Stimulated activated naive CD4-positive, alpha-beta T cell treated with Interleukin-2 at 50 U/mL for 16 hours (primary cell): ENCODE measurements around the gene SMYD4.
"Not testable (repeated sequence)": the region's sequence is repeated elsewhere in the genome, so short reads cannot be mapped to it uniquely, and the experiment has no call there.

ENCODE experiments used
- DNase-seq: peaks from one replicate; lab custom pipeline; 2025; lab: John Stamatoyannopoulos, UW

The SMYD4 gene

DNA sequence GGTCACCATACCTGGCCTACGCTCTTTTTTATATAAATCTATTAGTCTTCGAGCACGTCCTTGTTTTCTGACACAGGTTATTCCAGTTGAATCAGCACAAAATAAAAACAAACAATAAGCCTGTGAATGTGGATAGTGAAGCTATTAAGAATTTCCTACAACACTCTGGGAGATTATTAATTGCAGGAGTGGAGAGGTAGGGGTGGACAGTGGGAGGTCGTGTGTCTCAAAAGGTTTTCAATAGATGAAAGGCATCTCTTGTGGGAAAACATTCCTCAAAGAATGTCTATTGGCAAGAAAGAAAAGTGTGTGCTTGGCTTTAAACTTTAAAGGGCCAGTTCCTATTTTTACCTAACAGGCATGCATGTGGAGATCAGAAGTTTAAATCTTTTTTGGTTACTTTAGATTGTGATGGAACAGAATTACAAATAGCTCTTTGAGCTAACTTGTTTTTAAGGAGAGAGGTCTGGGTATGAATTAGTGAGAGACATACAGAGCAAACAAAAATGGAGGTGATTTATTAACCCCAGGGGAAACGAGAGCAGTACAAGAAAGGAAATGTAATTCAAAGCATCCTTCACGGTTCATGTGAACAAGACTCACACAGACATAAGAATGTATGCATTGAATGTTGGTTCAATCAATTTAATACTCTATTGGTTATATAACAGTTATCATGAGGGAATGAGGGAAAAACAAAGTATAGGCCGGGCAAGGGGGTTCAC is 9.0 kb downstream of the SMYD4 start:
- DNase-seq = no peak

DNA sequence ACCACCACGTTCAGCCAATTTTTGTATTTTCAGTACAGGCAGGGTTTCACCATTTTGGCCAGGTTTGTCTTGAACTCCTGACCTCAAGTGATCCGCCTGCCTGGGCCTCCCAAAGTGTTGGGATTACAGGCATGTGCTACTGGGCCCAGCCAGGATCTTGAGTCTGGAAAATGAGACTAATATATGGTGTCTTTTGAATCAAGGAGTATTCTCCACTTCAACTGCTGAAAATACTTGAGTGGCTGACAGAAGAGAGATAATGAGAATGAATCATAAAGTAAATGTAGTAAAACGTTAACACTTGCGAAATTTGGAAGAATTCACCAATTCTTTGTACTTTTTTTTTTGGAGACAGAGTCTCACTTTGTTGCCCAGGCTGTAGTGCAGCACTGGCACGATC is 16.6 kb downstream of the SMYD4 start:
- DNase-seq = no peak

DNA sequence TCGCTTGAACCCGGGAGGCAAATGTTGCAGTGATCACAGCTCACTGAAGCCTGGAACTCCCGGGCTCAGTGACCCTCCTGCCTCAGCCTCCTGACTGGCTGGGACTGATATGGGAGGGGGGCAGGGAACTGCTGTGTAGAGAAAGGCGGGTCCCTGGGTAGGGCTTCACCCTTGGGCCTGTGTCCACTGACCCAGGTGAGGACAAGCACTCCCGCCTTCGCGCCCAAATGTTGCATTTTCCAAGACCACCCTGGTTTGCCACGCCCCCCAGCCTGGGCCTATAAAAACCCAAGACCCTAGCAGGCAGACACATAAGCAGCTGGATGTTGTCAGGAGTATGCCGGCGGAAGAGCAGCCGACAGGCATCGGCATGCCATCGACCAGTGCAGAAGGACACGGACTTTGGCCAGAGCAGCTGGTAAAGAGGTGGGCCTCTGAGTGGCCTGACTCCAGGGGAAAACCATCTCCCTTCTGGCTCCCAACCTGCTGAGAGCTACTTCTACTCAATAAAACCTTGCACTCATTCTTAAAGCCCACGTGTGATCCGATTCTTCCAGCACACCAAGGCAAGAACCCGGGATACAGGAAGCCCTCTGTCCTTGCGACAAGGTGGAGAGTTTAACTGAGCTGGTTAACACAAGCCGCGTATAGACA is 19.1 kb downstream of the SMYD4 start:
- no peak for DNase-seq

DNA sequence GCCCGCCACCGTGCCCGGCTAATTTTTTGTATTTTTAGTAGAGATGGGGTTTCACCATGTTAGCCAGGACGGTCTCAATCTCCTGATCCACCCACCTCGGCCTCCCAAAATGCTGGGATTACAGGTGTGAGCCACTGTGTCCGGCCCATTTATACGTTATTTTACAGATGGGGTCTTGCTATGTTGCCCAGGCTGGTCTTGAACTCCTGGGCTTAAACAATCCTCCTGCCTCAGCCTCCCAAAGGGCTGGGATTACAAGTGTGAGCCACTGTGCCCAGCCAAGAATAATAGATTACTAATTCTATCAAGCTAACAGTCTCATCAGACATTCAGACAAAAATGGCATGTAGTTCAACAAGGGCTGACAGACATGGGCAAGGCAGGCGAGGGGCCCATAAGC is 19.9 kb downstream of the SMYD4 start:
- not testable (repeated sequence) for DNase-seq

DNA sequence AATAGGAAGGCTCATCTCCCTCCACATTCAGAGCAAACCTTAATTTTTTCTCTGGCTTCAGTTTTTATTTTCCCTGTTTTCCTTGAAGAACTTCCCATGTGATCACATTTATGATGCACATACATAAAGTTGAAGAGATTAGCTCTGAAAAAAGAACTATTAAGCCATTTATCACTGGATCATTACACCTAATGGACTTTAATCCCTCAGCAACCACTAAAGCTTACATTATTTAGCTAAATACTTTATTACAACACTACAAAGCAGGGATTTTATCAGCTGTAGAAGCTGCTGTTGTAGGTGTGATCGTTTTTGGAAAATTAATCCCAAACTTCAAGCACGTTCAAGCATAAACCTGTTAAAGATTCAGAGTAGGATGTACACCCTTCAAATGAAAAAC is 21.1 kb downstream of the SMYD4 start:
- DNase-seq = no peak

DNA sequence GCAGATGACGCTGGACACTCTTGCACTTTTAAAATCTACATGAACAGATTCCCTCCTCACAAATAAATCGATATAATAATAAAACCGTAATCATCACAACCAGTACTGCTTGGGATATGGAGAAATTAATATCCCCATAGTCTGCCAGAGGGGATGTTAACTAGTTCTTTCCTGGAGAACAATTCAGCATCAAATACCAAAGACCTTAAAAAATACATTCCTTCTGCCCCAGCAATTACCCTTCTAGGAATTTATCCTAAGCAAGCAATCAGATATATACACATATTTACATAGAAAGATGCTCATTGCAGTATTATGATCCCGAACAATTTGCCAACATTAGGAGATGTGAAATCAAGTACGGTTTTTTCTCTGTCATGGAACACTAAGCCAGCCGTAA is 21.8 kb downstream of the SMYD4 start:
- no peak for DNase-seq

DNA sequence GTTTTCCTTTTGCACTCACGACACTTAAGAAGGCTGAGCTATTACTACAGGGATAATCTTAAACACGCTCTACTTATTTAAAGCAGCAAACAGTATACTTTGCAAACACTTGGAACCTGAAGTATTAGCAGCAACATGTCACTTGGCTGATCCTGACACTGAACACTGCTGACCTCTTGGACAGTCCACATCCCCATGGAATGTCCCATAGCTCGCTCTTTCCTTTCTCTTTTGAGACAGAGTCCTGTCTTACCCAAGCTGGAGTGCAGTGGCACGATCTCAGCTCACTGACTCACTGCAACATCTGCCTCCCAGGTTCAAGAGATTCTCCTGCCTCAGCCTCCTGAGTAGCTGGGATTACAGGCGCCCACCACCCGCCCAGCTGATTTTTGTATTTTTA is 26.4 kb downstream of the SMYD4 start:
- DNase-seq = no peak

DNA sequence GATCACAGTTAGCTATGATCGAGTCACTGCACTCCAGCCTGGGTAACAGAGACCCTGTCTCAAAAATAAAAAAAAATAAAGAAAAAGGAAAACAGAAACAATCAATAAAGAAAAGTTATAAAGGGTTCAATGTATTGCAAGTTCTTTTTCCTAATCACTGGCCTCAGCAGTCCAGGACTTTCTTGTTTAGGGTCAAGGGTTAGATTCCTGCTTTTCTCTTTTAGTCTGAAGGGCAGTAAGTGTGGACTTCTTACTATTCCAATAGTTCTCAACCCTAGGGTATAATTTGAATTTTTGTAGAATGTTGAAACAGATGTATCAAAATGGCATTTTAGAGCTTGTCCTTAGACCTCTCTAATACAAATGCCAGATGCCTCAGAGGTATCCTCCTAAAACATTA is 27.3 kb downstream of the SMYD4 start:
- no peak for DNase-seq

DNA sequence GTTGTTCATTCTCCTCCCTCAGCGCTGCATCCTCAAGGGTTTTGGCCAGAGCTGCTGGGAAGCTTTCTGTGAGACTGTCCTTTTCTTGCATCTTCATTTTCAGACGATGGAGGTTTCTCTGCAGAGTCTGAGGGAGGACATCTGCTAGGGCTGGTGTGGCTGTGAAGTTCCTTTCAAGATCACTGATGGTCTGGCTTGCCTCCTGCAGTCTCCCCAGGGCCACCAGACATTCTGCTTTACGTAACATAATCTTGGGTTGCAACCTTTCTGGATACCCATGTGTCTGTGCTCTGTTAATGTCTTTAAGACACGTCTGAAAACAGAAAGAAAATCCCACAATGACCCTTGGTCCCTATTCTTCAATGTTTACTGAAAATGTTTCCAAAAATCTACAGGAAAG is 29.0 kb downstream of the SMYD4 start:
- no peak for DNase-seq

DNA sequence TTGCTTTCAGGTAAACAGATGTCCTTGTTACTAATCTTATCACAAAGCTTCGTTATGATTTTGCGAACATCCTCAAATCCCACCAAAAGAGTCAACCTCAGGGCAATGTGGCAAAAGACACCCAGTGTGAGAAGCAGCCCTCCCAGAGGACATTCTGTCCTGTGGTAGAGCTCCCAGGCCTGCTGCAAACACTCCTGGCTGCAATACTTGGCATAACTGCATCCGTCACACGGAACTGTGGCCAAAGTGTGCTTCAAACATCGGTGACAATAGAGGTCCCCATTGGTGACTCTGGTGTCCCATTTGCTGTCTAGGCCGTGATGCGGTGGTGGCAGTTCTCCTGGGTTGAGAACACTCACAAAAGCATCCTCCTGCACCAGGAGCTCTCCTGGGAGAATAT is 29.5 kb downstream of the SMYD4 start:
- DNase-seq = no peak

DNA sequence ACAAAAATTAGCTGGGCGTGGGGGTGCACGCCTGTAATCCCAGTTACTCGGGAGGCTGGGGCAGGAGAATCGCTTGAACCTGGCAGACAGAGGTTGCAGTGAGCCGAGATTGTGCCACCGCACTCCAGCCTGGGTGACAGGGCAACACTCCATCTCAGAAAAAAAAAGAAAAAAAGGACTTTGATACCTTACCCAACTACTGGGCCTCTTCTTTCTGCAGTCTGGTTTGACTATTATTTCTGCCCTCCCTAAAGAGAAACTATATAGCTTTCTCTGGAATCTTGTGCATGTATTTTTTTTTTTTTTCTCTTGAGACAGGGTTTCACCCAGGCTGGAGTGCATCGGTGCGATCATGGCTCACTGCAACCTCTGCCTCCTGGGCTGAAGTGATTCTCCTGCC is 31.9 kb downstream of the SMYD4 start:
- DNase-seq = not testable (repeated sequence)

DNA sequence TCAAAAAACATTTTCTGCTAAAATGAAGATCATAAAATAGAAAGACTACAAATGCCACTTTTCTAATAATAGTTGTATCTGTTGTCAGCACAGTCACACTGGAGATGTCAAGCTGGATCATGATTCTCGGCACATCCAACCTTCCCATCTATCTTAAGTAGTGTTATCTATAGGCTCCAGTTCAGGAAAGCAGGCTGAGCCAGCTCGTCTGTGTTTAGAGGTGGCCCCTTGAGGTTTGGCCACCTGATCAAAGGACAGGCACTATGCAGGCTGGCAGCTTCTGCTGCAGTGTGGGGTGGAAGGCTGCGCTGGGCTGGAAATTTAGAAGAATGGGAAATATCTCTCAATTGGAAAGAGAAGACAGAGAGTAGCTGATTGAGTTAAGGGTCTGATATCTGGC is 32.4 kb downstream of the SMYD4 start:
- no peak for DNase-seq

DNA sequence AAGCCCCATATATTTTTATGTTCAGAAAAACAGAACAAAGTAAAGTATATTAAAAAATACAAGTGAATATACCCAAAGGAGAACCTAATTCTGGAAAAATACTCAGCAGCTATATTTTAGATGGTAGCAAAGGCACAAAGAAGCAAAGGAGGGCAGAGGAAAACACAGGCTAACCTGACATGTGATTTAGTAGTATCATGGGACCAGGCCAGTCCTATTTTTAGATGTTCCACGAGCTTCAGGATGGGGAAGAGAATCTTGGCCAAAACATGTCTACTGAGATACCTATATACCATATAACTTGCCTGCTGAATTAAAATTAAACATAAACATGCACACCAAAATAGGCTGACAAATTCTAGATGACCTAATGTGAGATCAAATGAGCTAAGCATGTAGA is 32.9 kb downstream of the SMYD4 start:
- no peak for DNase-seq

DNA sequence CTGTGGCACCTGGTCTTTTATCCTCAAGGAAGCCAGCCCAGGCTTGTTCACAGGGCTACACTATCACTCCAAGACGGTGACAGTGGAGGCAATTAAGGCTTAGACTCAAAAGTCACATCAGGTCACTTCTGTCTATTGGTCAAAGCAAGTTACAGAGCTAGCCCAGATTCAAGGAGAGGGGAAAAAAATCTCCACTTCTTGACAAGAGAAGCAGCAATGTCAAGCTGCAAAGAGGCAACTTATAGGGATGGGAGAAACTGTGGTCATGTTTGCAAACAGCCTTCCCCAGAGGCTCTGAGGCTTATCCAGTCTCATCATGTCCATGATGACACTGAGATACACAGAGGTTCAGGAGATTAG is 36.3 kb downstream of the SMYD4 start:
- no peak for DNase-seq

DNA sequence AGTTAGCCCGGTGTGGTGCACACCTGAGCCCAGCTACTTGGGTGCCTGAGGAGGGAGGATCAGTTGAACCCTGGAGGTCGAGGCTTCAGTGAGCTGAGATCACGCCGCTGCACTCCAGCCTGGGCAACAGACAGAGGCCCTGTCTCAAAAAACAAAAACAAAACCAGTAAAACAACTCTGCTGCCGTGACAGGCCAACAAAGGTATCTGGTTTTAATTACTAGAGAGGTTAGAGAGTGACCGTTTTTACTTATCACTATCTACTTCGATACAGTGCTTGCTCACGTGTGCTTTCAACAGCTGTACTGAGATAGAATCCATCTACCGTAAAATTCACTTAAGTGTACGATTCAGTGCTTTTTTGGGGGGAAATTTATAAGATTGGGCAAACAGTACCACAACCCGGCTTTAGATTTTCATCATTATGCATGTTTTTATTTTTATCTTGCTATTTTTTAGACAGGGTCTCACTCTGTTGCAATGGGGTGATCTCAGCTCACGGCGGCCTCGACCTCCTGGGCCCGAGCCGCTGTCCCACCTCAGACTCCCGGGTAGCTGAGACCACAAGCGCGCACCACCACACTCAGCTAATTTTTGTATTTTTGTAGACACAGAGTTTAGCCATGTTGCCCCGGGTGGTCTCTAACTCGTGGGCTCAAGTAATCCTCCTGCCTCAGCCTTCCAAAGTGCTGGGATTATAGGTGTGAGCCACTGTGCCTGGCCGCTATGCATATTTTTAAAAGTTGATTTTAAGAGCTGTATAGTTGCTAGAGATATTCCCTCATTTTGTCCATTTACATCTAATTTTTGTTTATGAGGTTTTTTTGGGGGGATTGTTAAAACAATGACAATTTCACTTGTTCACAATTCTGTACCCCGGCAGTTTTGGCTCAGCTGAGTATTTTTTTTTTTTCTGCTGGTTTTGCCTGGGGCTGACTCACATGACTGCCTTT is 36.9 kb downstream of the SMYD4 start:
- DNase-seq = no peak

DNA sequence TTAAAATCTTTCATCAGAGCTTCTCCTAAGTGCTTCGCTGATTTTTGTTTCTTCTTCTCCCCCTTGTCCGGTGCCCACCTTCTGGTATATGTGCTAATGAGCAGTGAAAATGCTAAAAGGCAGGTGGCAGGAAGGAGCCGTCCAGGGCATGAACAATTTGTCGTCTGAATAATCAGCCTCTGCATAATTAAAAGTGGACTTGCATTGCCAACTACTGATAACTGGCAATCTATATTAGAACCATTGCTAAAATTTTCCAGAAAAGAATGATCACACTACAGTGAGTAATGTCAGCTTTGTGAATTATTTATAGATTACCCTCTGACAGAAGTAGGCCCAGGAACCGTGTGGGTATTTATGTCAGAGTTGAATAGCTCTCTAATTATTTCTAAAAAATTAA is 39.8 kb downstream of the SMYD4 start:
- no peak for DNase-seq

DNA sequence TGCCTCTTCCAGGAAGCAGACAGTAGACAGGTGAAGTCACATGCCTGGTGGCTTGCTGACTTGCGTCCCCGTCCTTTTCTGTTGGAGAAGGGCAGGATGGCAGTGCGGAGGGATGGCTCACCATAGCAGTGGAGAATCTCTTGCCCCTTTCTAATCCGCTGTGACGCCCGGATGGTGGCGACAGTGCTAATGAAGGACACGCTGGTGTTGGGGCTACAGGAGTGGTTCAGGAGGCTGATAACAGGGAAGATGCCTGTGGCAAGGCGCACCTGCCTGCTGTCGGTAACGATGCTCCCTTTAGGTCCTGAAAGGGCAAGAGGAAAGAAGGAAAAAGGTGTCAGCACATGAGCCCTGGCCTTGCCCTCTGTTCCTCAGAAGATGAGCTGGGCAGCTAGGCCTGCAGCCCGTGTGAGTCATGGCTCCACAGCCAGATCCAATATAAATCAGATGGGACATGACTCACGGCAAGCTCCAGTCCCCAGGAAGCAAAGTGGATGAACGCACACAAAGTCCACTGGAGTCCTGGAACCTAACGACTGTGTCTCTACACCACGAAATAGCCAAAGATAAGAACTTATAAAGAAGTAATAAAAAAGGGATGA is 42.3 kb downstream of the SMYD4 start:
- no peak for DNase-seq

DNA sequence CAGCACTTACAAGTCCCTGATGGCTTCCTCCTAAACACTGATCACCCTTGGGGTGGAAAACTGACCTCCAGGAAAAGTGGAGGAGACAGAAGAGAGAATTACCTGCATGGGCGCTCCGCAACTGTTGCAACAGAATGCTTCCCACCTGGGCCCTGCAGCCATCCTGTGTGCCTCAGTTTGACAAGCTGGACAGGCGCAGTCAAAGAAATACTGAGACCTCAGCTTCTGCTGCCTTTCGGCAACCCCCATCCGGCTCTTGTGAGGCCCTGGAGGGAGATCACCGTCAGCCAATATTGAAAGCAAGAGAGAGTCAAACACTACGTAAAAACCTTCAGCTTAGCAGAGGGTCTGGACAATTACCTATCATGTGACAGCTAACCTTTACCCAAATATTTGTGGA is 43.0 kb downstream of the SMYD4 start:
- DNase-seq = no peak

DNA sequence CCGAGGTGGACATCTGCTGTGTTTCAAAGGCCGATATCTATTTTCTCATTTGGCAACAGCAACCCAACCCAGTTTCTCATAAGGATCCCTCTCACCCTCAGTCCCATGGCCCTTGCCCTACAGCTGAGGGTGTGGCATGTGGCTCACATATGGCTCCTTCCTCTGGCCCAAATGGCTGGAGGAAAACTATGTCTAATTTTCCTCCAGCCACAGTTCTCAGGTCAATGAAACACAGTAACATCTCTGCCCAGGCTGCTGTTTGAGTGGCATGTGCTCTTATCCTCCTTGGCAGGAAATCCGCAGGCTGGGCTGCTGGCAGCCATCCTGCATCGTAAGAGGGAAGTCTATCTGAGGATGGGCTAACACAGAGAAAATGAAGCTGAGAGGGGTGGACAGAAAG is 43.8 kb downstream of the SMYD4 start:
- DNase-seq = no peak

DNA sequence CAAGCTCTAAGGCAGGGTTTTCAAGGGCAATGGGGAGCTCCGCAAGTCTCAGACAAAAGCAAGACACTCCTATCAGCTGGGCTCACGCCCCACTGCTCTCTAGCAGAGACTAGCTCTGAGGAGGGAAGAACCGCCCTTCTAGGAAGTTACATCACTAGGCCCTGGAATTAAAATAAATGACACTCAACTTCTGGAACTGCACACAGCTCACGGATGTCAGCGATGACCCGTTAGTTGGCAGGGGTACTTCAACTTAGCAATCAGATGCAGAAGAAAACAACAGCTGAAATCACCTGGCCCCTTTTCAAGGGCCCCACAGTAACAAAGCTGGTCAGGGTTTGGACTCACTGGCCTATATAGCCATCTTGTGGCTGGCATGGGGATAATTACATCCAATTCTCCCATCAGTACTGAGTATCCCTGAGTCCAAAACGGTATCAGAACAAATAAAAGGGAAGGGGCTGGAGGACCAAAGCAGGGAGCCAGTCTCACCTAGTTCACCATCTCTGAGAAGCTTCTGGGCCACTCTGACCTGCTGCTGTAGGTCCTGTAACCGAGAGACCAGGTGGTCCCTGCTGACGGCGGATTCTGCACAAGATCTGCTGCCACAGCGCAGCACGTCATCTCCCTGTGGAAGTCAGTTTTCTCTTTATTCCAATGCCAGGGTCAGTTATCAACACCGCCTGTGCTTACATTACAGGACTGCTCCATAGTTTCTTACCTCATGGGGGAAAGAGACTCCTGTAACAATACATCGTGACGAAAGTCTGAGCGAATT is 45.7 kb downstream of the SMYD4 start:
- DNase-seq = no peak

DNA sequence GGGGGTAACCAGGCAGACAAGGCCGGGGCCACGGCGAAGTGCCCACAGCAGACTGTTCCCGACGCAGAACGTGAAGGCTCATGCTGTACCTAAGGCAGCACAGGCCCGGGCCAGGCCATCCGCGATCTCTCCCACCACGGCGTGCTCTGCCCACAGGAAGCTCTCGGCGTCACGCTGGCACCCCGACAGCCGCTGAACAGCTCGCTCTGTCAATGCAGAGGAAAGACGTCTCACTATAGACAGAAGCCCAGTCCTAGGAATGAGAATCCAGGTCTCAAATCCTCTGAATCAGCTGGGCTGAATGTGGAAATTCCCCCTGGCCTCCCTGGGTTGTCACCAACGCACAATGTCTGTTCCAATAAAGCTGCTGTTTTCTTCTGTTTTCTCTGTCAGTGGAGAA is 46.4 kb downstream of the SMYD4 start:
- no peak for DNase-seq

DNA sequence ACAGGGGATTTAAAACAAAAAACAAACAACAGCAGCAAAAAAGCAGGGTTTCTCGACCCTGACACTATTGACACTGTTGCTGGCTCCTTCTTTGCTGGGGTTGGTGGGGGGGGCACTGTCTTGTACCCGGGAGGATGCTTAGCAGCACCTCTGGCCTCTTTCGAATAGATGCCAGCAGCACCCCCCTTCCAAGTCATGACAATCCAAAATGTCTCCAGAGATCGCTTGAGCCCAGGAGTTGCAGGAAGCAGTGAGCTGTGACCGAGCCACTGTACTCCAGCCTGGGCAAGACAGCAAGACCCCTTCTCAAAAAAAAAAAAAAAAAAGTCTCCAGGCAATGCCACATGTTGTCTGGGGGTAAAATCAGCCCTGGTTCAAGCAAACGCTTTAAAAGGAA is 47.5 kb downstream of the SMYD4 start:
- no peak for DNase-seq
